Breast epithelium (tissue), 3 donors: Measurements from ENCODE around the gene CNIH1.

Experiments used
- CTCF ChIP-seq, 3 donors: fragments of 450-650 bp; IDR thresholded peaks; one replicate each; pipeline ENCODE4 v1.5.1; 2016 to 2017; ENCODE audit warnings: antibody characterized with exemption in 3 of 3, mild to moderate bottlenecking in 3 of 3, moderate library complexity in 3 of 3
- POLR2A ChIP-seq: fragments of 450-650 bp; IDR thresholded peaks from one replicate; pipeline ENCODE4 v1.6.1; 2016; ENCODE audit warnings: antibody characterized with exemption, mild to moderate bottlenecking, moderate library complexity
- POLR2AphosphoS5 ChIP-seq, 3 donors: sonication (generic); formaldehyde crosslinking; IDR thresholded peaks; one replicate each; pipeline ENCODE4 v1.6.1; 2017; ENCODE audit warnings: antibody characterized with exemption in 3 of 3

GRCh38 chr14:54387328-54387727, 53.8 kb downstream of the CNIH1 start:
- TF ChIP-seq CTCF (IDR thresholded peaks at IDR 0.05) (no peak), POLR2A (no peak), POLR2AphosphoS5 (IDR thresholded peaks at IDR 0.05) (no peak)
